Stimulated activated CD4-positive, alpha-beta T cell treated with anti-CD3 and anti-CD28 coated beads, Interleukin-15, amount 100 ng/mL, for 24 hours (primary cell): ENCODE measurements around the gene MDH1B.
"Not testable (repeated sequence)": the region's sequence is repeated elsewhere in the genome, so short reads cannot be mapped to it uniquely, and the experiment has no call there.

Experiments used
- DNase-seq: peaks from one replicate; pipeline ENCODE4 v3.0.0-alpha.2; 2020

Gene MDH1B

DNA sequence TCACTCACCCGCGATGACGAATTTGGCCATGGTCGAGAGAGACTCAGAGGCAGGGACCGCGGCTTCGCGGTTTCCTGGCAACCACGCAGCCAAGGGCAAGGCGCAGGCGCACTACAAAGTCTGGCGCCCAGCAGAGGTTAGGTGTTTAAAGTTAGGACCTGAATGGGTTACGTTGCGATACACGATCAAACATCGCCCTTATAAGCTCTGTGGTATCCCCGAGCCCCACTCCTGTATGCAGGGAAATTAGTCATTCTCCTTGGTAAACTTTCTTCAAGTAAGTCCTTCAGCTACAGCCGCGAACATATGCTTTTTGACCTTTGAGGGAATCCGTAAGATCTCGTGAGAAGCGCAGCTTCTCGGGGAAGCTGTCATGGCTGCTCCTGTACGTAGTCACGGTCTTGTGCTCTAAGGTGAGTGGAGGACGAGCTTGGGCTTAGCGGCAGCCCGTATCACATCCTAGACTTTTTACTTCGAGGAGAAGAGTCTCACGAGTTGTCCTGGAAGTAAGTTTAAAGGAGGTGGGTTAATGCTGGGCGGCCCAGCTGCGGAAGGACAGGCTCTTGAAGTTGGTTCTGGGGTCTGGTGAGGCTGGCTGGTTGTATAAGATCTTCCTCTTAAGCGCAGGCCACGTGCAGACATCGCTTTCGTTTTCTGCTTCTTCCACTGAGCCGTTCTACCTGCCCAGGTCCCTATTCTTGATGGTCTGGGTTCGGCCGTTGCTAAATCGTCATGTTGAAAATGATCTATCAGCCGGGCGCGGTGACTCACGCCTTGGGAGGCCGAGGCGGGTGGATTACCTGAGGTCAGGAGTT, at the start of gene MDH1B, which contains the start of gene FASTKD2:
MDH1B (minus strand) TSS at position 87 of the 815 bp plus-strand sequence; CDS start at position 30, 57 bp downstream.
FASTKD2 (plus strand) TSS at position 365 of the 815 bp plus-strand sequence. CDS start 1,088 bp downstream, outside the sequence.
- peak; percentile 91 for DNase-seq

DNA sequence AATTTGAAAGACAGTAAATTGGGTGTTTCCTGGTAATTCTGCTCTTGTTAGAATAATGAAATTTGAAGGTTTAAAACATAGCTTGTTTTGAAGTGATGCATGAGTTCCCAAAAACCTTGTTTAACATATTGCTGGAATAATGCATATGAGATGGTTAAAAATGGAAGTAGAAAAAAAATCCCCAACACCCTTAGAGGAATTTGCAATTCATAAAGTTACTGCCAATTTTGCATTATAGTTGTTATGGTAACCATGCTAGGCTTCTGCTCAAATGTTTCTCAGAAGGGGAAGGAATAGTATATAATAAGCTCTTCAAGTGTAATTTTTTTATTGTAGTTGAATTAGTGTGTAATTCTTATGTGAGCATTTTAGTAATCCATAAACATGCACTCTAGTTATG, 49.4 kb upstream of the MDH1B start:
- DNase-seq: no peak

DNA sequence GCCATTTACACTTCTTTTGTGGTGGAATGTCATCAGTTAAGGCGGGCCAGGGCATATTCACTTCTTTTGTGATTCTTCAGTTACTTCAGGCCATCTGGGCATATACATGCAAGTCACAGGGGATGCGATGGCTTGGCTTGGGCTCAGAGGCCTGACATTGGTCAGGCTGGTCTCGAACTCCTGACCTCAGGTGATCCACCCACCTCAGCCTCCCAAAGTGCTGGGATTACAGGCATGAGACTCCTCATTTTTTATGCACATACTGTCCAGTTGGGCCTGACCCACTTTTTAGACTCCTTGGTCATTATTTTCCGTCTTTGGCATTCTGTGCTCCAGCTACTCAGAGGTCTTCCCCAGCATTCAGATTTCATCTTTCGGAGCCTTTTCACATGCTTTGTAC, 47.3 kb upstream of the MDH1B start:
- not testable (repeated sequence) for DNase-seq

DNA sequence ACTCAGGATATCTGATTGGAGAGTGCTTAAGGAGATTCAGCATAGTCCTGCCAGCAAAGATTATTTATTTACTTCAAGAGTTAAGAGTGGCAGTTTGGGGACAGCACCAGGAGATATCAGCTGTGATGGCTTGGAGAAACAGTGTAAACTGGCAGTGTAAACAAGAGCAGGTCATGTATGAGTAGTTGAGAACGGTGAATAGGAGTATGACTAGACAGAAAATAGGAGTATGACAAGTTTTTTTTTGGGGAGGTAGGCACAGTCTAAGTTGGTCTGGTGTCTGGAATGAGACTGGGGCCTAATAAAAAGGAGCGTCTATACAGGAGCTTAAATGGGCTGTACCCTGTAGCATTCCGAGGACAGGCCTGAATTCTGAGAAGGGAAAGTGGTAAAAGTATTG, 42.5 kb upstream of the MDH1B start:
- not testable (repeated sequence) for DNase-seq

DNA sequence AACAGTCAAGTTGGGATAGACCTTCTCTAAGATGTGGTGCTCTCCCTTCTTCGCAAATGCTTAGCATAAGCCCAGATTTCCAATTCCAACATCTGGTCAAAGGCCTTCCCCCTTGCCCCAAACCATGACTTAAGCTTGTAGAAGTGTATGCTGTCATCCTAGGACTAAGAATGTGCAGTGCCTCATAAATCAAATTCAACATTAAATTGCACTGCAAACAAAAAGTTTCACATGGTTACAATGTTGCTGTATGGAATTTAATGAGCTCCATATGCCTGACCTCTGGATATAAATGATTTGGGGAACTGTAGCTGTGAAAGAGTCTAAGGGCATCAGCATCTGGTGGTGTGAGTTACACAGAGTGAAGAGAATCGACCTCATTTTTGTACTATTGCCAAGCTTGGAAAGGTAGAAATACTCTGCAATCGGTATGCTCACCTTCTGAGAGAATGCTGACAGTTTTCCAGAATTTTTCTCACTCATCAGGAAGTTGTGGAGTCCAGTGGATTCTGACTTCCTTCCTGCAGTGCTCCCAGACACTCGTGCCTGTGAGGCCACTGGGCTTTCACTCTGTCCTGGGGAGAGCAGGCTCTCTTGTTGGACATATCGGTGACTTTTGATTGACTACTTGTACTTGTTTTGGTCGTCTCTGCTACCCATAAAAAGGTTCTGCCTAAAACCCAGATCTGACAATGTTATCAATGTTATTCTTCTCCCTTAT, 40.9 kb upstream of the MDH1B start:
- no peak for DNase-seq

DNA sequence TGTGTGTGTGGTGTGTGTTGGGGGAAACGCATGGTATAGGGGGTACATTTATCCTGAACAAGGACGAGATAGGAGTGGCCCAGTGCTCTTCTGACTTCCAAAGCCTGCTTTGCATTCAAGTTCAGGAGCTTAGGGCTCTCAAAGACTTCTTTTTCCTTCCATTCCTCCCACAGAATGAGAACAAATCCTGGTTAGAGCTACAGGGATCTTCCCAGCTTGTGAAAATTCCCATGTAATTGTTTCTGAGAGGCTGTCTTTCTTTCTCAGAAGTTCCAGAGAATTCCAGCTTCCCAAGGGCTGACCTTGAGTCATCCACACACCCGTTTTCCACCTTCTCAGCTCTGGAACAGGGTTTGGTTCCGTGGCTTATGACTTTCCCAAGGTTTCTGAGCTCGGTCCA, 39.2 kb upstream of the MDH1B start:
- DNase-seq: no peak

DNA sequence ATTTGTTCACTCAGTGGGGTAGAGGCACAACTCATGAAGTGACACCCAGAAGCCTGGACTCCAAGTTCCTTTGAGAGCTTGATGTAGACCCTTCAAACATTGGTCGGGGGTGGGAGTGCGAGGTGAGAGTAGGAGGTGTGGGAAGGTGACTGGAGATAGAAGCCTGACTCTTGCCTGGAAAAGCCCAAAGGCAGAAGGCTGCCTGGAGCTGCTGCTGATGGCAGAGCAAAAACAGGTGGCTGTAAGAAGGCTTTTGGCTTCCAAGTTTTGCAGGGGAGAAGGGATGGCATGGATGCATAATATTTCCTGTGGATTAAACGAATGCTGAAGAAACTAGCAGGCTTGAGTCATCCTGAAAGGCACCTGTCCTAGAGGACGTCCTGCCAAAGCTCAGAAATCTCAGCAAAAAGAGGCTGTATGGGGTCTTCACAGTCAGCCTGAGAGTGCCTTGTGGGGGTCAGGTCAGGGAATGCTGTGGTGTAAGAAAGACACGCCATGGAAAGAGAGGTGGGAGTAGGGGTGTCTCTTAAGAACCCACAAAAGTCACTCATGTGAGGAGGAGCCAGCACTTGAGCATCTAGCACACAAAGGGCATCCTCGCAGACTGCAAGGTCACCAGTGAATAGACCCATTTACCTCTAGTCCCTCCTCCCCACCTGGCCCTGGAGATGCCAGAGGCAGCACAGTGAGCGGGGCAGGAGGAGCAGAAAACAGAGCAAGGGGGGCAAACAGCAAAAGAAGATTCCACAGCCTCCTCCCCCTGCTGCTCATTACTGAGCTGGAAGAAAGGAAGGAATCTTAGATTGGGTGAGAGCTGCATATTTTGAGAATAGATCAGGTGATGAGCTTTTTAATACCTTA, 37.8 kb upstream of the MDH1B start:
- DNase-seq: no peak

DNA sequence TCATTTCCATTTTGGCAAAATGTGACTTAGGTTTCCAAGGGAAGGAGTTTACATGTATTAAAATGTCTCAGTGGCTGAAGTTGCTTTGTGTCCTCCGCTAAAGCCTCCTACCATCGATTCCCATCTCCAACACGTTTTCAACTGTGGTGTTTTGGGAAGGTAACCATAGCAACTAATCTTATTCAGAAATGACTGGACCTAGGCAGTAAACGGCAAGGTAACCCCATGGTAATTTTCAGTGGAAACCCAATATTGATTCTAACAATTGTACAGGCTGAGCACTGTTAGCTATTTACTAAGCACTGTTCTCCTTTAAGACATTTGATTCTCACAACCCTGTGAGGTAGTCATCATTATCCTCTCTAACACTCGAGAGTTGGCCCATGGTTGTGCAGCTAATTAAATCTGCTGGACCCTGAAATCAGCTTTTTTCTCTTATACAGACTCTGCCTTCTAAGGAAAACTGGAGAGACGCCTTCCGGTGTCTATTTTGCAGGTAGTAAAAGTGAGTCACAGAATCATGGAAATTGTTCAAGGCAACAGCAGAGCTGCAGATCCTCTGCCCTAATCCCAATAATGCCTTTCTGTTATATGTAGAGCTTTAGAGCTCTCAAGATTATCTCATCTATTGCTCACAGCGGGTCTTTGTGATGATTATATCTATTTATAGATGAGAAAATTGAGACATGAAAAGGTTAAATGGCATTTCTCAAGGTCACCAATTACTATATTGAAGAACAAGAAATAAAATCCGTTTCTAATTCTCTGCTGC, 36.5 kb upstream of the MDH1B start:
- no peak for DNase-seq

DNA sequence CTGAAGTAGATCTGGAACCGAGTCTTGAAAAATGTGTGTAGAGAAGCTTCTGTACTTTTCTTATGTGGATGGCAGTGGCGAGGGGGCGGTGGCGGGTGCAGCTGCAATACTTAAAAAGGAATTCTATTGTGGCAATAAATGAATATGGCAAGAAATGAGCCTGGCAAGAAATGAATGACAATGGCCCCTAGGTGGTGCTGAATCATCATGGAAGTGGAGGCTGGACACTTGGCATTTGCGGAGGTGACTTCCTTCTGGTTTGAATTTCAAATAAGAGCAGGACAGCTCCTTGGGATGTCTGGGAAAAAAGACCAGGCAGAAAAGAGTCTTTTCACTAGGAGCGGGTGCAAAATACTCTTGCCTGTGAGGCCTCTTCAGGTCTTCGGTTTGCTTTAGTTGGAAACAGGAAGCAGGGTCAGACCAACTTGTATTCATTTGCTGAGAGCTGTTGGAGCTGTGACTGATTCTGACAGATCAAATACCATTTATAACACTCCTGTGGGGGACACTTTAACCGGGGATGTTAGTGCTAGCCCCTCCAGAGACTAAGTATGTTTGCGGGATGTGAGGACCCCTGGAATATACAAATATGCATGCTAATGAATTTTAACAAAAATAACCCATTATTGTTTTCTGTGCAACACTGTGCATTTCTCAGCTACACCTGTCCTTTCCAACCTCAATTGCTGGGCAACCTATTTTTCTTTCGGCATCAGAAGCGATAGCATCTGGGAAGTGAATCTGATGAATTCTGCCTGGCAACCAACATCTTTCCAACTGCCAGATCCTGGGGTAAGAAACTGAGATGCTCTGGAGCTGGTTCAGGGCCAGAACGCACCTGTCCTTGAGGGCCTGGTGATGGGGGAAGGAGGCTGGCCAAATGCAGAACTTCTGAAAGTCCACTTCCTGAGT, 35.6 kb upstream of the MDH1B start:
- DNase-seq: peak; percentile 51

DNA sequence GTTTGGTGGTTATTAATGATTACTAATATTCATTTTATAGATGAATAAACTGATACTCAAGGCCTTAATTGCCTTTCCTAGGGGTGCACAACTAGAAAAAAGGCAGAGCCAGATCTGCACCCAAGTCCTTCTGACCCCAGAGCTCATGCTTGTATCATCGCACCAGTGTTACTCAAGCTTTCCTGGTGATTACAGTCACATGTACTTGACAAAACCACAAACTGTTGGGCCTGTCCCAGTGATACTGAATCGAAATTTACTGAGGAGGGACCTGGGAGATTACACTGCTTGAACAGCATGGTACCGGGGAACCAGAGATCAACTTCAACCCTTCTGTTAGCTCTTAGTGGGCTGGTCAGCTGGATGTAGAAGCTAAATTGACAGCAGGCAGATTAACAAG, 34.0 kb upstream of the MDH1B start:
- peak; percentile 16 for DNase-seq

DNA sequence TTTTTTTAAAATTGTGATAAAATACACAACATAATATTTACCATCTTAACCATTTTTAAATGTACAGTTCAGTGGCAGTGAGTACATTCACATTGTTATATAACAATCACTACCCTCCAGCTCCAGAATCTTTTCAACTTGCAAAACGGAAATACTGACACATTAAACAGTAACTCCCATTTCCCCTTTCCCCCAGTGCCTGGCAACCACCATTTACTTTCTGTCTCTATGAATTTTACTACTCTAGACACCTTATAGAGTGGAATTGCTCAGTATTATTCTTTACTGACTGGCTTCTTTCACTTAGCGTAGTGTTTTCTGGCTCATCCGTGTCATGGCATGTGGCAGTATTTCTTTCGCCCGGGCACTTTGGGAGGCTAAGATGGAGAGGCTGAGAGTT, 32.9 kb upstream of the MDH1B start:
- DNase-seq: peak; percentile 20

DNA sequence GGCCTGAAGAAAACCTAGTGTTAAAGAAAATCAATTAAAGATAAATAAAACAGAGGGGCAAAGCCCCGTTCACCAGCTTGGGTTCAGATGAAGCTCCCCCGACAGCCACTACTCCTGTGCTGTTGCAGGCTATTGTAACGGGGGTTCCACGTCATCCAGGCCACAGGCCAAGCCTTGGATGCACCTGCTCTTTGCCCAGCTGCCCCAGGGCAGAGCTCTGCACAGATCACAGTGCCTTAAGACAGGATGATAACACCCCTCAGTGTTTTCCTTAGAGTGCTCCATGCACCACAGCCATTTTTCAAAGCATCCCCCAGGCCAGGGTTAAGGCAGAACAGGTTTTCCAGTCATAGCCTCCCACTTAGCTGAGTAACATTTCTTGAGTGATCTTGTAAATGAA, 32.2 kb upstream of the MDH1B start:
- no peak for DNase-seq

DNA sequence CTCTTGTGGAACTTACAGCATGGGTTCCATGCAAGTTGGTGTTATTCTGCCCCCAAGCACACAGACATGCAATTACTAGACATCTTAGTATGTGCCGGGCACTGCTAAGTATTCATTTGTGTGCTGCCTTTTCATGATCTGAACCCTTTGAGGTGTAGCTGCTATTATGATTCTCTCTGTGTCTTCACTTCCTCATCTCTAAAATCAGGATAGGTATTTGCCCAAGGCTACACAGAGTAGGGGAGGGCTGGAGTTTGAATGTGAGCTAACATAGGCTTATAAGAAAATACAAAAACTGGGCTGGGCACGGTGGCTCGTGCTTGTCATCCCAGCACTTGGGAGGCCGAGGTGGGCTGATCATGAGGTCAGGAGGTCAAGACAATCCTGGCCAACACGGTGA, 27.5 kb upstream of the MDH1B start:
- no peak for DNase-seq

DNA sequence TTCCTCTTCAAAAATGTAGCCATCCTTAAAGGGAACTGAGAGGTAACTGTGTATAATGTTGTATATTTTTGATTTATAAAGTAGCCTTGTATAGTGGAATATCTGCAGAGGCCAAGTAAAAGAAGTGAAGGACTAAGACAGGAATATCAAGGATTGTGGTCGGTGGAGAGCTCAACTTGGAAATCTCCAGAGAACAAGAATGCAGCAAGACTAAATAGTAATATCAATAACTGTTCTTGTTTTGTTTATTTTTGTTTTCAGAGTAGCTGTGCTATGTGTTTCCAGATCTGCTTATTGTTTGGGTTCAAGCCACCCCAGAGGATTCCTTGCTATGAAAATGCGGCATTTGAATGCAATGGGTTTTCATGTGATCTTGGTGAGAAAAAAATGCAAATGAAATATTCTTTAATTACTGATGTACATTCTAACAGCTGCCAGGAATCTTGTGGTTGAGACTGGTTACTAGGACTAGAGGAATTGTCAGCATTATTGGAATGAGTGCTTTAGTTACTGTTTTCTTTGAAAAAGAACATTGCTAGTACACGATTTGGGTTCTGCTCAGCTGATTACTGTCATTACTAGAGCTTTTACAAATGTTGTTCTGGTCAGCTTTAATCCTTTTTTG, 25.3 kb upstream of the MDH1B start:
- DNase-seq: no peak

DNA sequence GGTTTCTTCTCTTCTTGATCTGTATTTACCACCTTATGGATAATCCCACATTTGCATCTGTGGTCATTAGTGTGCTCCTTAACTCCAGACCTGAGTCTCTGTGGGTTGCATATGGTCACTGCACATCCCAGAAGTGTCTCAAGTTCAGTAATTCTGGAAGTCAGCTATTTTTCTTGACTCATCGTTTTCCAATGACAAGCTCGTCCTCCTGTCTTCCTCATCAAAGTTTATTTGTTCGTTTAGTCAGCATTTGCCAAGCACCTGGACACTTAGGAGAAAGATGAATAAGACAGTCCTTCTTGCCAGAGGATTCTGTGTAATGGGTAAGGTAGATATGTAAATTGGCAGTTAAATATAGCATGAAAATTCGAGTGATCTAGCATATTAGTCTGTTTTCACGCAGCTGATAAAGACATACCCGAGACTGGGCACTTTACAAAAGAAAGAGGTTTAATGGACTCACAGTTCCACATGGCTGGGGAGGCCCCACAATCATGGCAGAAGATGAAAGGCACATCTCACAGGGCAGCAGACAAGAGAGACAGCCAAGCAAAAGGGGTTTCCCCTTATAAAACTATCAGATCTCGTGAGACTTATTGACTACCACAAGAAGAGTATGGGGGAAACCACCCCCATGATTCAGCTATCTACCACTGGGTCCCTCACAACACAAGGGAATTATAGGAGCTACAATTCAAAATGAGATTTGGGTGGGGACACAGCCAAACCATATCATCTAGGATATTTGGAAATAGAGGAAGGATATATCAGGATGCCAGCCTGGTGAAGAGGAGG, 19.6 kb upstream of the MDH1B start:
- no peak for DNase-seq

DNA sequence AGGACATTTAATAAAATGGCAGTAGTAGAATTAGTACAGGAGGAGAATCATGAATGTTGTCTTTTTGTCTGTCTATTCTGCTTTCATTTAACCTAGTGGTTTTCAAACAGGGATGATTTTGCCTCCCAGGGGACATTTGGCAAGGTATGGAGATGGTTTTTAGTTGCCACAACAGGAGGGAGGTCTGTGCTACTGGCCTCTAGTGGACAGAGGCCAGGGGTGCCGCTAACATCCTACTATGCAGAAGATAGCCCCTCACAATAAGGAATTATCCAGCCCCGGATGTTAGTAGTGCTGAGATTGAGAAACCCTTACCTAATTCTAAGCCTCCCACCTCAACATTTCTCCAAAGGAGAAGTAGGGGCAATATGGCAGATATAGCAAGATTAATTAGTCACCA, 18.6 kb upstream of the MDH1B start:
- DNase-seq: no peak

DNA sequence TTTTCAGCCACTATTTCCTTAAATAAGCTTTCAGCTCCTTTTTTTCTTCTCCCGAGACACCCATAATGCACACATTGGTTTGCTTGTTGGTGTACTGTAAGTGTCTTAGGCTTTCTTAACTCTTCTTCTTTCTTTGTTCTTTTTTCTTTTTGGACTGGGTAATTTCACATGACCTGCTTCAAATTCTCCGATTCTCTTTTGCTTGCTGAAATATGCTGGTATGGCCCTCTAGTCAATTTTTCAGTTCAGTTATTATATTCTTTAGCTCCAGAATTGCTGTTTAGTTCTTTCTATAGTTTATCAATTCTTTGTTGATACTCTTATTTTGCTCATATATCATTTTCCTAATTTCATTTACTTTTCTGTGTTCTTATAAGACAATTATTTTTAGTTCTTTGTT, 15.5 kb upstream of the MDH1B start:
- no peak for DNase-seq

DNA sequence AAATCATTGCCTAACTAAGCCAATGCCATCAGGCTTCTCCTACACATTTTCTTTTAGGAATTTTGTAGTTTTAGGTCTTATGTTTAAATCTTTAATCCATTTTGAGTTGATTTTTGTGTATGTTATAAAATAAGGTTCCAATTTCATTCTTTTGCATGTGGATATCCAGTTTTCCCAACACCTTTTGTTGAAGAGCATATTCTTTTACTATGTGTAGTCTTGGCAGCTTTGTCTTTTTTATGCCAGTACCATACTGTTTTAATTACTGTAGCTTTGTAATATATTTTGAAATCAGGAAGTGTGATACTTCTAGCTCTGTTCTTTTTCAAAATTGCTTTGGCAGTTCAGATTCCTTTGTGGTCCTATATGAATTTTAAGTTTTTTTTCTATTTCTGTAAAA, 11.3 kb upstream of the MDH1B start:
- no peak for DNase-seq

DNA sequence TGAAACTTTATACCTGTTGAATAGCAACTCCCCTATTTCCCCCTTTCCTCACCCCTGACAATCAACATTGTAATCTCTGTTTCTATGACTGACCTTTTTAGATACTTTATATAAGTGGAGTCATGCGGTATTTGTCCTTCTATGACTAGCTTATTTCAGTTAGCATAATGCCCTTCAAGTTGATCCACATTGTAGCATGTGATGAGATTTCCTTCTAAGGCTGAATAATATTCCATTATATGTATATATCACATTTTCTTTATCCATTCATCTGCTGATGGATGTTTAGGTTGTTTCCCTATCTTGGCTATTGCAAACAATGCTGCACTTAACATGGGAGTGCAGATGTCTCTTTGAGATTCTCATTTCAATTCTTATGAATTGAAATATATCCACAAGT, 9.7 kb upstream of the MDH1B start:
- DNase-seq: no peak
